IMR-90 (cell line): ENCODE results near the gene DOCK7.

Source experiments
- CHD1 ChIP-seq: IDR thresholded peaks from 2 replicates; pipeline ENCODE4 v1.6.1; 2012; ENCODE audit warnings: low read depth, low read length, improper control_type of control experiment
- CTCF ChIP-seq: conservative IDR thresholded peaks from 2 replicates; pipeline ENCODE4 v1.5.1; 2012; ENCODE audit warnings: mild to moderate bottlenecking, low read depth, low read length, improper control_type of control experiment
- ELK1 ChIP-seq: fragments of 150-350 bp; IDR thresholded peaks from 2 replicates; pipeline ENCODE4 v1.6.1; 2016; ENCODE audit warnings: low read depth, mild to moderate bottlenecking, low read length, moderate library complexity, borderline replicate concordance
- POLR2A ChIP-seq: IDR thresholded peaks from 2 replicates; pipeline ENCODE4 v1.6.1; 2012; ENCODE audit warnings: mild to moderate bottlenecking, low read depth, low read length
- RAD21 ChIP-seq: IDR thresholded peaks from 2 replicates; pipeline ENCODE4 v1.6.1; 2012; ENCODE audit warnings: low read length, improper control_type of control experiment
- RCOR1 ChIP-seq: IDR thresholded peaks from 2 replicates; pipeline ENCODE4 v1.6.1; 2012; ENCODE audit warnings: mild to moderate bottlenecking, low read length, improper control_type of control experiment; ENCODE audit not compliant: insufficient replicate concordance
- RFX5 ChIP-seq: IDR thresholded peaks from 2 replicates; pipeline ENCODE4 v1.8.0; 2012; ENCODE audit warnings: low read depth, mild to moderate bottlenecking, low read length, moderate library complexity
- SMC3 ChIP-seq: fragments of 150-350 bp; IDR thresholded peaks from 2 replicates; pipeline ENCODE4 v1.6.1; 2016; ENCODE audit warnings: low read depth, mild to moderate bottlenecking, antibody characterized with exemption, low read length, moderate library complexity

DNA sequence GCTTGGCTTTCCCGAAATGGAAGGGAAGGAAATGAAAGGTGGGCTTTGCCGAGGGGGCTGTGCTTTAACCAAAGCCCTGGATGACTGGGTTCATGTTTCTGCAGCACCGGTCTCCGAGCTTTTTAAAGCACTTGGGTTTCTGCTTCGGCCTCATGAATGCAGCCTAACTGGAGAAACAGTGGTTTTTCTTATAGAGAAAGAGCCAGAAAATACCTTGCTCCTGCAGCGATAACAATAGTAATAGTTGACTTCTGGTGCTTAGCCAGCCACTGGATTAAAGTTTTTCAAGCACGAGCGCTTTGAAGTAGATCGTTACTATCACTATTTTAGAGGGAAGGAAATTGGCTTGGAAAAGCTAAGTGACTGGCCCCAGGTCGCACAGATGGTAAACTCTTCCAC, 500 bp upstream of the DOCK7 start:
- TF ChIP-seq CTCF (no peak), POLR2A (no peak), ELK1 (no peak), RCOR1 (no peak), CHD1 (no peak), RAD21 (no peak), RFX5 (no peak), SMC3 (no peak)
